Right atrium auricular region (tissue), 2 donors: ENCODE results near the gene CACNA1F. TPM values are rescaled to one million over a fixed set of nuclear protein-coding genes. Genes with fewer than 3 reads are reported as not detected.
A peak's percentile ranks its signal among the peaks of the same experiment; 100 is the strongest.

Experiments used
- DNase-seq: peaks from one replicate; pipeline ENCODE4 v3.0.0-alpha.2; 2019; ENCODE audit warnings: low spot score
- H3K27ac ChIP-seq, 2 donors: fragments of 200-600 bp; sonication (generic); 1 replicate in 1 of 2; 2 replicates in 1 of 2; pipeline ENCODE4 v1.5.1; 2016 to 2019
- H3K27me3 ChIP-seq, 2 donors: fragments of 200-600 bp; sonication (generic); one replicate each; pipeline versions ENCODE4 v1.5.1 to v1.6.0; 2017 to 2019
- H3K36me3 ChIP-seq: fragments of 200-600 bp; sonication (generic); one replicate; pipeline ENCODE4 v1.5.1; 2016
- H3K4me1 ChIP-seq, 2 donors: fragments of 200-600 bp; sonication (generic); one replicate each; pipeline versions ENCODE4 v1.5.1 to v1.6.0; 2017 to 2019
- H3K4me3 ChIP-seq, 2 donors: fragments of 200-600 bp; sonication (generic); 1 replicate in 1 of 2; 2 replicates in 1 of 2; pipeline ENCODE4 v1.5.1; 2017 to 2019; ENCODE audit warnings: mild to moderate bottlenecking in 1 of 2, moderate library complexity in 1 of 2
- H3K9me3 ChIP-seq, 2 donors: fragments of 200-600 bp; sonication (generic); one replicate each; pipeline ENCODE4 v1.5.1; 2019
- CTCF ChIP-seq, 2 donors: fragments of 200-600 bp; sonication (generic); IDR thresholded peaks; one replicate each; pipeline ENCODE4 v1.5.1; 2019; ENCODE audit warnings: antibody characterized with exemption in 2 of 2
- total RNA-seq, 2 donors: library from RNA; depleted of rRNA; stranded (reverse); fragments of >200 nt; gene quantifications; one replicate each; pipeline ENCODE4 v1.1.0, GENCODE V29; 2016

Gene CACNA1F
- total RNA-seq, 2 donors from 2014 or later, result 0.08 to 0.11 TPM

DNA sequence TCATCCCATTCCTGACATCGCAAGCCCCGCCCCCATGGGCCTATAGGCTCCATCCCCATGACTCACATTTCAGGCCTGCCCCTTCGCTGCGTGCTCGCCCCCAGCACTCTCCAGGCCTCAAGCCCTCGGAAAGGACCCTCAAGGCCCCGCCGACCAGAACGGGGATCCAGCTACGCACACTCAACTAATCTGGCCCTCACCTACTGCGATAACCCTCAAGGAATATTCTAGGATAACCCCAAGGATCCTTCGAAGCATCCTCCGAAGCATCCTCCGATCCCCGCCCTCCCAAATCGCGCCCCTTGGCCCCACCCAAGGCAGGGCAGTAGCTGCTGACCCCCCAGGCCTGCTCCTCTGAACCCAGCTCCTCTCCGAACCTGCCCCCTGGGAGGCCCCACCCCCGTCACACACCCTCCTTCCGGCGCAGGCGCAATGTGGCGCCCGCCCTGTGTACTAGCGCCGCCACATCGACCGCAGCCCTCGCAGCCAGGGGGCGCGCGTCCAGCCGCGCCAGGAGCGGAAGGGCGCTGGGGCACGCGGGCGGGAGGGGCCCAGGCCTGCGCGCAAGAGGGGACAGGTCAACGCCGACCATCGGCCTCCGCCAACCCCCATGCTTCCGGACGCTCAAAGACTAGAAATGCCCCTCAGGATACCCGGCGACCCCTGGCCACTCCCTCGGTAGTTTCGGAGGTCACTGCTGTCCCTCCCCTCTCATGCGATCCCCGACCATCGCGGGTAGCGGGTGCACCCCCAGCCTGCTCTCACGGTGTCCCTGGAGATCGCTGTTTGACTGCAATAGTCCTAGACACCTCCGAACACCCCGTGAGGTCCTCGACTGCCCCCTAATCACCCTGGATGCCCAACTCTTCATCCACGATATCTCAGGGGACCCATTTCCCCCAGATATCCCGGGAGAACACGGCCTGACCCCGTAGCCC lies 77.0 kb downstream of the CACNA1F start:
- peak; percentile 84 for DNase-seq
- peak overlapping the region; percentile 91 to 94 for H3K27ac ChIP-seq
- H3K4me1 ChIP-seq, result no peaks in the 10 kb centered on the region
- no peaks in the 10 kb centered on the region for H3K9me3 ChIP-seq
- peak overlapping the region; percentile 35 to 52 for H3K4me3 ChIP-seq
- TF ChIP-seq CTCF (IDR thresholded peaks at IDR 0.05), result peak; percentile 43 to 85
- H3K36me3 ChIP-seq, result no peaks in the 10 kb centered on the region
- no peaks in the 10 kb centered on the region for H3K27me3 ChIP-seq

GRCh38 chrX:49155243-49155899 lies 77.8 kb downstream of the CACNA1F start:
- Histone ChIP-seq H3K36me3 (no peaks in the 10 kb centered on the region), H3K4me3 (peak overlapping the region; percentile 35 to 52), H3K4me1 (no peaks in the 10 kb centered on the region), H3K27ac (peak overlapping the region; percentile 91 to 94), H3K9me3 (no peaks in the 10 kb centered on the region), H3K27me3 (no peaks in the 10 kb centered on the region)
- TF ChIP-seq CTCF (IDR thresholded peaks at IDR 0.05), result no peak
- DNase-seq, result no peak

Other genes with a start within 250 kb of the CACNA1F start
- gene GRIPAP1, start 231.1 kb downstream of the CACNA1F start, total RNA-seq, result 10 to 100 TPM in 1 of 2 donors, 1 to 10 TPM in 1; 9.6 to 16.0 TPM
- 10 to 100 TPM; 25.8 to 60.3 TPM for gene TFE3, start 190.0 kb downstream of the CACNA1F start, total RNA-seq
- 1 to 10 TPM; 1.3 to 2.2 TPM for gene CCDC120, start 174.3 kb downstream of the CACNA1F start, total RNA-seq
- 10 to 100 TPM; 11.5 to 29.7 TPM for gene PRAF2, start 159.3 kb downstream of the CACNA1F start, total RNA-seq
- gene WDR45, start 153.5 kb downstream of the CACNA1F start, total RNA-seq, result 100 to 1,000 TPM in 1 of 2 donors, 10 to 100 TPM in 1; 78.3 to 117 TPM
- 10 to 100 TPM; 17.7 to 26.1 TPM for gene GPKOW, start 109.6 kb downstream of the CACNA1F start, total RNA-seq
- 10 to 100 TPM; 18.9 to 23.4 TPM for gene MAGIX, start 70.6 kb downstream of the CACNA1F start, total RNA-seq
- 10 to 100 TPM; 47.8 to 64.8 TPM for gene PLP2, start 61.4 kb downstream of the CACNA1F start, total RNA-seq
- 10 to 100 TPM in 1 of 2 donors, 1 to 10 TPM in 1; 7.2 to 12.7 TPM for gene PRICKLE3, start 47.0 kb downstream of the CACNA1F start, total RNA-seq
- gene SYP, start 33.1 kb downstream of the CACNA1F start, total RNA-seq, result 1 to 10 TPM; 2.8 to 3.5 TPM
- 10 to 100 TPM in 1 of 2 donors, 1 to 10 TPM in 1; 9.5 to 14.4 TPM for gene CCDC22, start 2.1 kb upstream of the CACNA1F start, total RNA-seq
- gene FOXP3, start 31.4 kb upstream of the CACNA1F start, total RNA-seq, result not detected
- 10 to 100 TPM; 24.2 to 29.6 TPM for gene PPP1R3F, start 36.5 kb upstream of the CACNA1F start, total RNA-seq
- gene GAGE10, start 70.3 kb upstream of the CACNA1F start, total RNA-seq, result not detected
- gene GAGE12J, start 88.7 kb upstream of the CACNA1F start, total RNA-seq, result not detected
- not detected for gene GAGE13, start 98.2 kb upstream of the CACNA1F start, total RNA-seq